ENCODE measurements around the gene E2F7.
A peak's percentile ranks its signal among the peaks of the same experiment; 100 is the strongest.
"Not testable (repeated sequence)": the region's sequence is repeated elsewhere in the genome, so short reads cannot be mapped to it uniquely, and the experiment has no call there.

The E2F7 gene

GRCh38 chr12:77065361-77066204 lies at the start of gene E2F7:
E2F7 (minus strand) TSS chr12:77065569; CDS start chr12:77064635, 934 bp downstream.
- DNase-seq = peak; percentile 99

- peak; percentile 28 for DNase-seq
These were observed 48.6 kb upstream of the E2F7 start for GRCh38 chr12:77113971-77114370.

GRCh38 chr12:77108707-77109106 lies 43.3 kb upstream of the E2F7 start:
- DNase-seq = no peak

- no peak for DNase-seq
These were observed 41.8 kb upstream of the E2F7 start for GRCh38 chr12:77107121-77107520.

- DNase-seq = peak; percentile 36
These were observed 39.4 kb upstream of the E2F7 start for GRCh38 chr12:77104792-77105191.

GRCh38 chr12:77104286-77104685 lies 38.9 kb upstream of the E2F7 start:
- DNase-seq = no peak

- DNase-seq = no peak
These were observed 37.3 kb upstream of the E2F7 start for GRCh38 chr12:77102691-77103090.

GRCh38 chr12:77102123-77102522 lies 36.8 kb upstream of the E2F7 start:
- no peak for DNase-seq

GRCh38 chr12:77099799-77100198 lies 34.4 kb upstream of the E2F7 start:
- DNase-seq = no peak

GRCh38 chr12:77097846-77098245 lies 32.5 kb upstream of the E2F7 start:
- DNase-seq = no peak

GRCh38 chr12:77092227-77092626 lies 26.9 kb upstream of the E2F7 start:
- DNase-seq = not testable (repeated sequence)

GRCh38 chr12:77089686-77090220 lies 24.4 kb upstream of the E2F7 start:
- DNase-seq = no peak

- peak; percentile 13 for DNase-seq
These were observed 22.1 kb upstream of the E2F7 start for GRCh38 chr12:77087427-77087826.

- no peak for DNase-seq
These were observed 16.7 kb upstream of the E2F7 start for GRCh38 chr12:77082021-77082420.

- no peak for DNase-seq
These were observed 14.3 kb upstream of the E2F7 start for GRCh38 chr12:77079631-77080030.

- no peak for DNase-seq
These were observed 12.9 kb upstream of the E2F7 start for GRCh38 chr12:77078231-77078630.

GRCh38 chr12:77076886-77077285 lies 11.5 kb upstream of the E2F7 start:
- DNase-seq = no peak

- DNase-seq = not testable (repeated sequence)
These were observed 8.5 kb upstream of the E2F7 start for GRCh38 chr12:77073894-77074293.

- DNase-seq = no peak
These were observed 7.6 kb upstream of the E2F7 start for GRCh38 chr12:77072833-77073495.

- no peak for DNase-seq
These were observed 5.6 kb upstream of the E2F7 start for GRCh38 chr12:77070800-77071449.

- no peak for DNase-seq
These were observed 5.0 kb upstream of the E2F7 start for GRCh38 chr12:77070382-77070781.

GRCh38 chr12:77064896-77065360 lies 441 bp downstream of the E2F7 start:
- DNase-seq = peak; percentile 88

GRCh38 chr12:77062846-77063461 lies 2.4 kb downstream of the E2F7 start:
- DNase-seq = peak; percentile 98
